Esophagus squamous epithelium (tissue), 4 donors: ENCODE measurements around the gene S100PBP.

Source experiments
- POLR2A ChIP-seq, 4 donors: fragments of 450-650 bp; IDR thresholded peaks; one replicate each; pipeline ENCODE4 v1.6.1; 2017; ENCODE audit warnings: antibody characterized with exemption in 4 of 4, mild to moderate bottlenecking in 4 of 4, moderate library complexity in 3 of 4
- TF ChIP-seq, protein P1 (sequence below), 6 experiments: fragments of 450-650 bp in 4 of 6; fragments of 200-600 bp in 2 of 6; sonication (generic) in 2 of 6; IDR thresholded peaks; one replicate each; pipeline ENCODE4 v1.5.1; 2016 to 2019; ENCODE audit warnings: antibody characterized with exemption in 6 of 6, mild to moderate bottlenecking in 4 of 6, moderate library complexity in 4 of 6

DNA sequence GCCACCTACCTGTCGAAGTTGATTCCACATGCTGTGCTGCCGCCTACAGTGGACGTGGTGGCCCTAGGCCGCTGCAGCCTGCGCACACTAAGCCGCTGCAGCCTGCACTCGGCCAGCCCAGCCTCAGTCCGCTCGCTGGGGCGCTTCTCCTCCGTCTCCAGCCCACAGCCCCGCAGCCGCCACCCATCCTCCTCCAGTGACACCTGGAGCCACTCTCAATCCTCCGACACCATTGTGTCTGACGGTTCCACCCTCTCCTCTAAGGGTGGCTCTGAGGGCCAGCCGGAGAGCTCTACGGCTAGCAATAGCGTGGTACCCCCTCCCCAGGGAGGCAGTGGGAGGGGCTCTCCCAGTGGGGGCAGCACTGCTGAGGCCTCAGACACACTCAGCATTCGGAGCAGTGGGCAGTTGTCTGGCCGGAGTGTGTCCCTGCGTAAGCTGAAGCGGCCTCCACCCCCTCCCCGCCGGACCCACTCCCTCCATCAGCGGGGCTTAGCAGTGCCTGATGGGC lies 47.2 kb upstream of the S100PBP start:
- TF ChIP-seq, protein P1, sequence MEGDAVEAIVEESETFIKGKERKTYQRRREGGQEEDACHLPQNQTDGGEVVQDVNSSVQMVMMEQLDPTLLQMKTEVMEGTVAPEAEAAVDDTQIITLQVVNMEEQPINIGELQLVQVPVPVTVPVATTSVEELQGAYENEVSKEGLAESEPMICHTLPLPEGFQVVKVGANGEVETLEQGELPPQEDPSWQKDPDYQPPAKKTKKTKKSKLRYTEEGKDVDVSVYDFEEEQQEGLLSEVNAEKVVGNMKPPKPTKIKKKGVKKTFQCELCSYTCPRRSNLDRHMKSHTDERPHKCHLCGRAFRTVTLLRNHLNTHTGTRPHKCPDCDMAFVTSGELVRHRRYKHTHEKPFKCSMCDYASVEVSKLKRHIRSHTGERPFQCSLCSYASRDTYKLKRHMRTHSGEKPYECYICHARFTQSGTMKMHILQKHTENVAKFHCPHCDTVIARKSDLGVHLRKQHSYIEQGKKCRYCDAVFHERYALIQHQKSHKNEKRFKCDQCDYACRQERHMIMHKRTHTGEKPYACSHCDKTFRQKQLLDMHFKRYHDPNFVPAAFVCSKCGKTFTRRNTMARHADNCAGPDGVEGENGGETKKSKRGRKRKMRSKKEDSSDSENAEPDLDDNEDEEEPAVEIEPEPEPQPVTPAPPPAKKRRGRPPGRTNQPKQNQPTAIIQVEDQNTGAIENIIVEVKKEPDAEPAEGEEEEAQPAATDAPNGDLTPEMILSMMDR (IDR thresholded peaks at IDR 0.05): no peak
- no peak for TF ChIP-seq POLR2A (IDR thresholded peaks at IDR 0.05)
